ENCODE results near the gene OXSM.

DNA sequence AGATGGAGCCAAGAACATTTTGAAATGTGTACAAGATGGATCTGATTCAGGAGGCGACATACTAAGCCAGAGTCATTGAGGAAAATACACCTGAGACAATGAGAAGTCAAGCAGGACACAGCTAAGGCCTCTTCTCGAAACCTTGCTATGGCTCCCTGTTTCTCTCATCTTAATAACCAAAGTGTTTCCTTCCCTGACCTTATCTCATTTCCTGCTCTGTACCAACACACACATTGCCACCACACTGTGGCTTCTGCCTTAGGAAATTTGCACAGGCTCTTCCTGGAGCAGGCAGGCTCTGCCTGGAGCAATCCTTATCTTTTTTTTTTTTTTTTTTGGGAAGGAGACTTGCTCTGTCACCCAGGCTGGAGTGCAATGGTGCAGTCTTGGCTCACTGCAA, 36.6 kb downstream of the OXSM start:
- TF ChIP-seq, protein P1, sequence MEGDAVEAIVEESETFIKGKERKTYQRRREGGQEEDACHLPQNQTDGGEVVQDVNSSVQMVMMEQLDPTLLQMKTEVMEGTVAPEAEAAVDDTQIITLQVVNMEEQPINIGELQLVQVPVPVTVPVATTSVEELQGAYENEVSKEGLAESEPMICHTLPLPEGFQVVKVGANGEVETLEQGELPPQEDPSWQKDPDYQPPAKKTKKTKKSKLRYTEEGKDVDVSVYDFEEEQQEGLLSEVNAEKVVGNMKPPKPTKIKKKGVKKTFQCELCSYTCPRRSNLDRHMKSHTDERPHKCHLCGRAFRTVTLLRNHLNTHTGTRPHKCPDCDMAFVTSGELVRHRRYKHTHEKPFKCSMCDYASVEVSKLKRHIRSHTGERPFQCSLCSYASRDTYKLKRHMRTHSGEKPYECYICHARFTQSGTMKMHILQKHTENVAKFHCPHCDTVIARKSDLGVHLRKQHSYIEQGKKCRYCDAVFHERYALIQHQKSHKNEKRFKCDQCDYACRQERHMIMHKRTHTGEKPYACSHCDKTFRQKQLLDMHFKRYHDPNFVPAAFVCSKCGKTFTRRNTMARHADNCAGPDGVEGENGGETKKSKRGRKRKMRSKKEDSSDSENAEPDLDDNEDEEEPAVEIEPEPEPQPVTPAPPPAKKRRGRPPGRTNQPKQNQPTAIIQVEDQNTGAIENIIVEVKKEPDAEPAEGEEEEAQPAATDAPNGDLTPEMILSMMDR (IDR thresholded peaks at IDR 0.05; ENCODE audit: insufficient read depth, low read length) = no peak
- TF ChIP-seq, protein P2, sequence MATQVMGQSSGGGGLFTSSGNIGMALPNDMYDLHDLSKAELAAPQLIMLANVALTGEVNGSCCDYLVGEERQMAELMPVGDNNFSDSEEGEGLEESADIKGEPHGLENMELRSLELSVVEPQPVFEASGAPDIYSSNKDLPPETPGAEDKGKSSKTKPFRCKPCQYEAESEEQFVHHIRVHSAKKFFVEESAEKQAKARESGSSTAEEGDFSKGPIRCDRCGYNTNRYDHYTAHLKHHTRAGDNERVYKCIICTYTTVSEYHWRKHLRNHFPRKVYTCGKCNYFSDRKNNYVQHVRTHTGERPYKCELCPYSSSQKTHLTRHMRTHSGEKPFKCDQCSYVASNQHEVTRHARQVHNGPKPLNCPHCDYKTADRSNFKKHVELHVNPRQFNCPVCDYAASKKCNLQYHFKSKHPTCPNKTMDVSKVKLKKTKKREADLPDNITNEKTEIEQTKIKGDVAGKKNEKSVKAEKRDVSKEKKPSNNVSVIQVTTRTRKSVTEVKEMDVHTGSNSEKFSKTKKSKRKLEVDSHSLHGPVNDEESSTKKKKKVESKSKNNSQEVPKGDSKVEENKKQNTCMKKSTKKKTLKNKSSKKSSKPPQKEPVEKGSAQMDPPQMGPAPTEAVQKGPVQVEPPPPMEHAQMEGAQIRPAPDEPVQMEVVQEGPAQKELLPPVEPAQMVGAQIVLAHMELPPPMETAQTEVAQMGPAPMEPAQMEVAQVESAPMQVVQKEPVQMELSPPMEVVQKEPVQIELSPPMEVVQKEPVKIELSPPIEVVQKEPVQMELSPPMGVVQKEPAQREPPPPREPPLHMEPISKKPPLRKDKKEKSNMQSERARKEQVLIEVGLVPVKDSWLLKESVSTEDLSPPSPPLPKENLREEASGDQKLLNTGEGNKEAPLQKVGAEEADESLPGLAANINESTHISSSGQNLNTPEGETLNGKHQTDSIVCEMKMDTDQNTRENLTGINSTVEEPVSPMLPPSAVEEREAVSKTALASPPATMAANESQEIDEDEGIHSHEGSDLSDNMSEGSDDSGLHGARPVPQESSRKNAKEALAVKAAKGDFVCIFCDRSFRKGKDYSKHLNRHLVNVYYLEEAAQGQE (IDR thresholded peaks at IDR 0.05; ENCODE audit: insufficient replicate concordance, low read depth) = no peak
- TF ChIP-seq SPI1 (IDR thresholded peaks at IDR 0.05; ENCODE audit: borderline replicate concordance, low read depth) = no peak
- no peak for TF ChIP-seq POLR2AphosphoS5 (IDR thresholded peaks at IDR 0.05; ENCODE audit: low read depth)
